ENCODE measurements around the gene MED17.

DNA sequence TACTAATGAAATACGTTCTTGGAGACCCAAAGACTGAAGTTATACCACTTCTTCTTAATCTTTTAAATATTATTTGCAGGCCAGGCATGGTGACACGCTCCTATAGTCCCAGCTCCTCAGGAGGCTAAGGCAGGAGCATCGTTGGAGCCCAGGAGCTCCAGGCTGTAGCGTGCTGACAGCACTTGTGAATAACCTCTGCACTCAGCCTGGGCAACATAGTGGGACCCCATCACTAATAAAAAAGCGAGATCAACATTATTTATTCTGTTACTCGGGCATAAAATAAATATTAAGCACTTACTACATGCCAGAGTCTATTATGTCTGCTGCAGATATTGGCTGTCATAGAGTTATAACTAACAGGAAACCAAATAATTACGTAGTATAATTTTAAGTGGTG, 720 bp upstream of the MED17 start:
- TF ChIP-seq SP1 (CRISPR knock-in tag; conservative IDR thresholded peaks at IDR 0.05) (no peak), NR3C1 (CRISPR knock-in tag; conservative IDR thresholded peaks at IDR 0.05; ENCODE audit: low read depth) (no peak), ZNF263 (CRISPR knock-in tag; IDR thresholded peaks at IDR 0.05; ENCODE audit: low read depth) (no peak), FOXK1 (CRISPR knock-in tag; IDR thresholded peaks at IDR 0.05) (no peak)
- TF ChIP-seq, protein P1, sequence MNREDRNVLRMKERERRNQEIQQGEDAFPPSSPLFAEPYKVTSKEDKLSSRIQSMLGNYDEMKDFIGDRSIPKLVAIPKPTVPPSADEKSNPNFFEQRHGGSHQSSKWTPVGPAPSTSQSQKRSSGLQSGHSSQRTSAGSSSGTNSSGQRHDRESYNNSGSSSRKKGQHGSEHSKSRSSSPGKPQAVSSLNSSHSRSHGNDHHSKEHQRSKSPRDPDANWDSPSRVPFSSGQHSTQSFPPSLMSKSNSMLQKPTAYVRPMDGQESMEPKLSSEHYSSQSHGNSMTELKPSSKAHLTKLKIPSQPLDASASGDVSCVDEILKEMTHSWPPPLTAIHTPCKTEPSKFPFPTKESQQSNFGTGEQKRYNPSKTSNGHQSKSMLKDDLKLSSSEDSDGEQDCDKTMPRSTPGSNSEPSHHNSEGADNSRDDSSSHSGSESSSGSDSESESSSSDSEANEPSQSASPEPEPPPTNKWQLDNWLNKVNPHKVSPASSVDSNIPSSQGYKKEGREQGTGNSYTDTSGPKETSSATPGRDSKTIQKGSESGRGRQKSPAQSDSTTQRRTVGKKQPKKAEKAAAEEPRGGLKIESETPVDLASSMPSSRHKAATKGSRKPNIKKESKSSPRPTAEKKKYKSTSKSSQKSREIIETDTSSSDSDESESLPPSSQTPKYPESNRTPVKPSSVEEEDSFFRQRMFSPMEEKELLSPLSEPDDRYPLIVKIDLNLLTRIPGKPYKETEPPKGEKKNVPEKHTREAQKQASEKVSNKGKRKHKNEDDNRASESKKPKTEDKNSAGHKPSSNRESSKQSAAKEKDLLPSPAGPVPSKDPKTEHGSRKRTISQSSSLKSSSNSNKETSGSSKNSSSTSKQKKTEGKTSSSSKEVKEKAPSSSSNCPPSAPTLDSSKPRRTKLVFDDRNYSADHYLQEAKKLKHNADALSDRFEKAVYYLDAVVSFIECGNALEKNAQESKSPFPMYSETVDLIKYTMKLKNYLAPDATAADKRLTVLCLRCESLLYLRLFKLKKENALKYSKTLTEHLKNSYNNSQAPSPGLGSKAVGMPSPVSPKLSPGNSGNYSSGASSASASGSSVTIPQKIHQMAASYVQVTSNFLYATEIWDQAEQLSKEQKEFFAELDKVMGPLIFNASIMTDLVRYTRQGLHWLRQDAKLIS (CRISPR knock-in tag; IDR thresholded peaks at IDR 0.05; ENCODE audit: borderline replicate concordance) = no peak
- TF ChIP-seq, protein P2, sequence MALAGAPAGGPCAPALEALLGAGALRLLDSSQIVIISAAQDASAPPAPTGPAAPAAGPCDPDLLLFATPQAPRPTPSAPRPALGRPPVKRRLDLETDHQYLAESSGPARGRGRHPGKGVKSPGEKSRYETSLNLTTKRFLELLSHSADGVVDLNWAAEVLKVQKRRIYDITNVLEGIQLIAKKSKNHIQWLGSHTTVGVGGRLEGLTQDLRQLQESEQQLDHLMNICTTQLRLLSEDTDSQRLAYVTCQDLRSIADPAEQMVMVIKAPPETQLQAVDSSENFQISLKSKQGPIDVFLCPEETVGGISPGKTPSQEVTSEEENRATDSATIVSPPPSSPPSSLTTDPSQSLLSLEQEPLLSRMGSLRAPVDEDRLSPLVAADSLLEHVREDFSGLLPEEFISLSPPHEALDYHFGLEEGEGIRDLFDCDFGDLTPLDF (CRISPR knock-in tag; IDR thresholded peaks at IDR 0.05) = no peak
- TF ChIP-seq, protein P3, sequence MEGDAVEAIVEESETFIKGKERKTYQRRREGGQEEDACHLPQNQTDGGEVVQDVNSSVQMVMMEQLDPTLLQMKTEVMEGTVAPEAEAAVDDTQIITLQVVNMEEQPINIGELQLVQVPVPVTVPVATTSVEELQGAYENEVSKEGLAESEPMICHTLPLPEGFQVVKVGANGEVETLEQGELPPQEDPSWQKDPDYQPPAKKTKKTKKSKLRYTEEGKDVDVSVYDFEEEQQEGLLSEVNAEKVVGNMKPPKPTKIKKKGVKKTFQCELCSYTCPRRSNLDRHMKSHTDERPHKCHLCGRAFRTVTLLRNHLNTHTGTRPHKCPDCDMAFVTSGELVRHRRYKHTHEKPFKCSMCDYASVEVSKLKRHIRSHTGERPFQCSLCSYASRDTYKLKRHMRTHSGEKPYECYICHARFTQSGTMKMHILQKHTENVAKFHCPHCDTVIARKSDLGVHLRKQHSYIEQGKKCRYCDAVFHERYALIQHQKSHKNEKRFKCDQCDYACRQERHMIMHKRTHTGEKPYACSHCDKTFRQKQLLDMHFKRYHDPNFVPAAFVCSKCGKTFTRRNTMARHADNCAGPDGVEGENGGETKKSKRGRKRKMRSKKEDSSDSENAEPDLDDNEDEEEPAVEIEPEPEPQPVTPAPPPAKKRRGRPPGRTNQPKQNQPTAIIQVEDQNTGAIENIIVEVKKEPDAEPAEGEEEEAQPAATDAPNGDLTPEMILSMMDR (IDR thresholded peaks at IDR 0.05) = no peak

All from WTC11 (cell line).